HG03457 (cell line): Measurements from ENCODE around the gene ZCCHC14.

Experiments
- ATAC-seq: cut with Tn5 transposase; IDR thresholded peaks from one replicate; pipeline ENCODE4 v1.9.1; 2021; ENCODE audit warnings: moderate number of reproducible peaks; ENCODE audit not compliant: unreplicated experiment

Gene ZCCHC14

GRCh38 chr16:87492721-87493607, at the start of gene ZCCHC14:
TSS of gene ZCCHC14 (minus strand) at chr16:87493024. CDS start at chr16:87492238, 786 bp downstream.
- peak; percentile 67 for ATAC-seq

DNA sequence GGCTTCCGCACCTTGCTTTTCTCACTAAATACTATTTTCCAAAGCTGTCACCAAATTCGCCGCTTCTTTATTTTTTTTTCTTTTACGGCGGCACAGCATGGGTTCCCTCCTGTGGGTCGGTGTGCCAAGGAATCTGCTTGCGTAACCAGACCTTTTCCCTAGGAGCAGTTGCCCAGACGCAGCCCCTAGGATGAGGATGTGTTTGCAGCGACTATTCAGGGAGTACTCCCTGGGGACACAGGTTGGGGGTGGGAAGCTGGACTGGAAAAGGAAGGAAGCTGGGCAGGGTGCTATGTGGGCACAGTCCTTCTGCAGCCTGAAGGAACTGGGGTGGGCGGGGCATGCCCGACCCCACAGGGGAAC, 49.0 kb upstream of the ZCCHC14 start:
- no peak for ATAC-seq

DNA sequence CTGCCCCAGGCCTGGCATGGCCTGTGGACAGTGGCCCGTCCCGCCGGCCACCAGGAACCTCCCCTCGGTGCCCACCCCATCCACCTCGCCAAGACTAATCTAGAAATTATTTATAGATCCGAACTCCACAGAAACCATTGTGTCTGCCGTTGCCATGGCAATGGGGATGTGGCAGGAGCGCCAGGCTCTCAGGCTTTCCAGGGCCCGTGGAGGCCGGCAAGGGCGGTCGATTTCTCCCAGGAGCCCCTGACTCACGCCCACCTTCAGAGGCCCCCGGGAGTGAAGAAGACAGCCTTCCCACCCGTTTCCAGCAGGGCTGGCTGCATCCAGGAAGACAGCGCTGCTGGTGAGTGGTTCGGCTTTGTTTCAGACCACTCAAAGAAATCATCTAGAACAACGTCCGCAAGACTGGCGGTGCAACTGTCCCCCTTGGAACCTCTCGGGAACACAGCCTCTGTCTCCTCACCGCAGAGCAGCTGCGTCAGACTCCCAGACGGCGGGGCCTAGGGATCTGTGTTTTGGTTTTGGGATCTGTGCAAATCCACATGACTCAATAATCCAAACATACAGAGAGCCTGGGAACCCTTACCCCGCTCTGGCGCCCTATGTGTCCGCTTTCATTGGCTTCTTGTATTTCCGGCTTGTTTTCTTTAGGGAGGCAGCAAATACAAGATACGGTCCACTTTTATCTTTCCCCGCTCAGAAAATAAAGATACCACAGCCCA, 48.5 kb upstream of the ZCCHC14 start:
- ATAC-seq, result no peak

DNA sequence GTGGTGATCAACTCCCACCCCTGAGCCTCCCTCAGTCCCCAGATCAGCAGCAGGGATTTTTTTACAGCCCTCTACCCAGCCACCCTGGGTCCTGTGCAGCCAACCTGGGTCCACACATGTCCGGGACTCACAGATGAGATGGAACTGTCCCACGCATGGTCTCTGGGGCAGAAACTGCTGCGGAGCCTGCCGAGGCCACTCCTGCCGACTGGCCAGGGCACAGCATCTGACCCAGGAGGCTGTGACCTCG, 48.0 kb upstream of the ZCCHC14 start:
- ATAC-seq, result no peak

GRCh38 chr16:87540072-87540896, 47.5 kb upstream of the ZCCHC14 start:
- no peak for ATAC-seq

GRCh38 chr16:87539113-87539512, 46.3 kb upstream of the ZCCHC14 start:
- no peak for ATAC-seq

DNA sequence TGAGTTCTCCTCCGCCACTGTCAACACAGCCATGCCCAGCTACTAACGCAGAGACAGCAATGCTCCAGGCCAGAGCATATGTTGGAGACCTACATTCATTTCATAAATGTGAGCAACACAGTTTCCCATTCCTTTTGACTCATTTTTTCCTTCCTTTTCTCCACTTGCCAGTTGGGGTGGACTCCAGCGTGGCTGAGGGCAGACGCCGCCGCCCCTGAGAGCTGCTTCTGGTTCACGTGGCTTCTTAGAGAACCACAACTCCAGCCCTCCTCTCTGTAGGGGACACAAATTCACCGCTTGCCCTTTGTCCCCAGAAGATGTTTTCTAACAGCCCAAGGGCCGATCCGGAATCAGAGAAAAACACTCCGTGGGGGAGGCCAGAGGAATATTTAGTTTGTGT, 45.8 kb upstream of the ZCCHC14 start:
- no peak for ATAC-seq

- ATAC-seq, result no peak
Measured at GRCh38 chr16:87538160-87538559, 45.3 kb upstream of the ZCCHC14 start.

- no peak for ATAC-seq
Measured at GRCh38 chr16:87536795-87537142, 43.9 kb upstream of the ZCCHC14 start.

GRCh38 chr16:87535855-87536794, 43.3 kb upstream of the ZCCHC14 start:
- no peak for ATAC-seq

DNA sequence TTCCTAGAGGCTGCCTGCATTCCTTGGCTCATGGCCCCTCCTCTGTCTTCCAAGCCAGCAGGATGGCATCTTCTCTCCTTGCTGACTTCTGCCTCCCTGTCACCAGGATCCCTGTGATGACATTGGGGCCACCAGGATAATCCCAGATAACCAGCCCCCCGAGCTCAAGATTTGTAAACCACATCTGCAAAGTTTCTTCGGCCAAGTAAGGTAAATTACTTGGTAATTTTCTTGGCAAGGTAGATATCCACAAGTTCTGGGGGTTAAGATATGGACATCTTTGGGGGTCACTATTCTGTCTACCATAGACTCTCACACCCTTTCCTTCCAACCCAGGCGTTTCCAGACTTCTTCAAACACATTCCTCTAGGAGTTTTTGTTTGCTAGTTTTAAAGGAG, 42.6 kb upstream of the ZCCHC14 start:
- no peak for ATAC-seq

DNA sequence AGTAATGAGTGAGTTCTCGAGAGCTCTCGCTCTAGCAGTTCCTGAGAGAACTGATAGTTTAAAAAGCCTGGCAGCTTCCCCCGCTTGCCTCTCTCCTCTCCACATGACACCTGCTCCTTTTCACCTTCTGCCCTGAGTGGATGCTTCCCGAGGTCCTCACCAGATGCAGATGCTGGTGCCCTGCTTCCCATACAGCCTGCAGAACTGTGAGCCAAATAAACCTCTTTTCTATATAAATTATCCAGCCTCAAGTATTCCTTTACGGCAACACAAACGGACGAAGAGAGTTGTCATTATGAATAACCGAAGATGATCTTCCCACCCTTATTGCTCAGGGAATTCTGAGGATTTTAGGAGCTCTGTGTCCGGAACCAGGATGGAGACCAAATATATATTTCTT, 41.9 kb upstream of the ZCCHC14 start:
- ATAC-seq, result no peak

- ATAC-seq, result no peak
Measured at GRCh38 chr16:87534030-87534653, 41.3 kb upstream of the ZCCHC14 start.

DNA sequence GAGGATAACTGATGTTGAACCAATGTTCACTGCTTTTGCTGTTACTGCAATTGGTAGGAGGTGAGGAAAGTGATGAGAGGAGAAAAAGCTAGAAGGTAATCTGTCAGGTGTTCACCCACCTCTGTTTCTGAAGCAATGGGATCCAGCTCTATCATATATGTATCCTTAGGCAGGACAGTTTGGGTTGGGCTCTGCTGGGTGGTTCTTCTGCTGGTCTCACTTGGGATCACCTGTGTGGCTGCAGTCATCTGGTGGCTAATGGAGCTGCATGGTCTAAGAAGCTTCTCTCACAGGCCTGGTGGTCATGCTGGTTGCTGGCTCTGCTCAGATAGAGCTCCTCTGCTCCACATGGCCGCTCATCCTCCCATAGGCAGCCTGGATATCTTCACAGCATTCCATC, 40.2 kb upstream of the ZCCHC14 start:
- ATAC-seq, result no peak

- no peak for ATAC-seq
Measured at GRCh38 chr16:87531418-87531817, 38.6 kb upstream of the ZCCHC14 start.

DNA sequence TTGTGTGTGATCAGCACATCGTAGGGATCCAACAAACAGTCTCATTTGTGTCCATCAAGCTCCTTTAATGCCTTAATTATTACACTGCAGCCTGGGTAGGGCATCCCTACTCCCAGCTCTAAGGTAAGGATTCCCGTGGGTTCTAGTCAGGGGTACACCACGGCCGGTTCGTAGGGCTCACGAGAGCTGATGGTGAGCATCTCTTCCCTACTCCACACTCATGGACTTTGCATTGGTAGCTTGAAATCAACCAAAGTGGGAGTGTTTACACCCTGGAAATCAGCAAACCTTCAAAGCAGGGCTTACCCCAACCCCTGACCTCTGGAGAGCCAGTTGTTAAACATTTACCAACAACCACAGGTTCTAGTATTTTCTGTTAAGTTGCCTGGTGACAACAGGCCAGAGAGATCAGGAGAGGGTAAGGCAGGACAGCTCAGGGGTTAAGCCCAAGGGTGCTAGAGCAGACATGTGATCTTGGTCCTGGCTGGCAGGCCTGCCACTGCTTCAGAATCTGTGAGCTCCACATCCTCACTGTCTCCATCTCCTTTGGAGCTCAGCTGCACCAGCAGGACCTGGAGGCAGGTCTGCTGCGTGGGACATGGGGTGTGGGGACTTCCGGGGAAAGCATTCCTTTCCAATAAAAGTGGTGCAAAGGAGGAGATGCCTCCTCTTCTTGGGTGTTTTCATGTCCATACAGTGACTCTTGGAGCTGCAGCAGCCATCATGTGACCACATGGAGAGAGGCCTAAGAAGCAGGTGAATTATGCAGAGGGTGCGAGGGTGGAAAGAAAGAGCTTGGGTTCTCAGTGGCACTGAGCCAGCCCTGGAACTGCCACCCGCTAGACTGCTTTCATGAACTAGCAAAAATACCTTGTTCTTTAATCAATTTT, 36.1 kb upstream of the ZCCHC14 start:
- no peak for ATAC-seq

DNA sequence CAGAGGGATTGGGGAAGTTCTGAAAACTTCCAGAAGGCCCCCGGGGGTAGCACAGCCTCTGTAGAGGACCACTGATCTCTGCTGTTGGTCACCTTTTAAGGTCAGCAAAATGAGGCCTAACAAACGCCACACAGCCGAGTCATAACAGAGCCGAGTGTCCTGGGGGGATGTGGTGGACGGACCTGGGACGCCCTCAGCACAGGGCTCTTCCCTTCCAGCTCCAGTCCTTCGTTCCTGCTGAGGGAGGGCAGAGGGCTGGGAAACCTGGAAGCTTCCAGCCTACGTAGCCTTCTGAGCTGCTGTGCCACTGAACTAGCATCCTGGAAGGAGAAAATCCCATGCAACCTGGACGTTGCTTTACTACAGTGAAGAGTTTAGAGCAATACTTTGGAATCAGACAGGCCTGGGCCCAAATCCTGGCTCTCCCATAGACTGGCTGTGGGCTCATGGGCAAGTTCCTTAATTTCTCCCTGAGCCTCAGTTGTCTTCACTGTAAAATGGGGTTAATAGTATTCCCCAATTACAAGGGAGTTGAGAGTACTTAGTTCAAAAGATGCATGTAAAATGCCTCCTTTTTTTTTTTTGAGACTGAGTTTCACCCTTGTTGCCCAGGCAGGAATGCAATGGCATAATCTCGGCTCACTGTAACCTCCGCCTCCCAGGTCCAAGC, 34.4 kb upstream of the ZCCHC14 start:
- no peak for ATAC-seq

GRCh38 chr16:87526238-87526947, 33.6 kb upstream of the ZCCHC14 start:
- ATAC-seq, result no peak
